AG04449 (cell line): ENCODE data around the gene TRPM8.
"Not testable (repeated sequence)": the region's sequence is repeated elsewhere in the genome, so short reads cannot be mapped to it uniquely, and the experiment has no call there.

Experiments used
- CTCF ChIA-PET: fragments of 350-600 bp; formaldehyde crosslinking; extraction: SDS; loops from one replicate; lab custom pipeline; 2021; ENCODE audit warnings: antibody characterized with exemption; lab: Yijun Ruan, JAX
- POLR2A ChIA-PET: fragments of 400-600, 350-600 bp; formaldehyde crosslinking; extraction: SDS; loops from one replicate; lab custom pipeline; 2020; ENCODE audit warnings: antibody characterized with exemption, inconsistent platforms; lab: Yijun Ruan, JAX
- DNase-seq: peaks from one replicate; pipeline ENCODE4 v3.0.0-alpha.2; 2010; ENCODE audit warnings: low read depth, low spot score
- H3K4me3 ChIP-seq: 2 replicates; pipeline ENCODE4 v1.5.1; 2011; ENCODE audit warnings: low read depth, mild to moderate bottlenecking, control low read depth, low read length
- CTCF ChIP-seq: IDR thresholded peaks from one replicate; pipeline ENCODE4 v1.5.1; 2011; ENCODE audit warnings: mild to moderate bottlenecking, moderate library complexity, low read length, control low read depth, inconsistent platforms; ENCODE audit not compliant: insufficient read depth; ENCODE audit errors: missing control alignments

The TRPM8 gene

GRCh38 chr2:233966388-233966787 lies 49.2 kb downstream of the TRPM8 start:
- no peak for DNase-seq
- no peak overlapping the region for H3K4me3 ChIP-seq
- CTCF ChIA-PET, result interaction anchor here (1.0 to 2.7 kb wide), 2 partner anchors 169 to 579 kb away, joined by 4 to 10 read pairs; no protein-coding TSS in a partner anchor
- TF ChIP-seq CTCF, result no peak
- POLR2A ChIA-PET, result no interaction called here

GRCh38 chr2:233967164-233967563 lies 50.0 kb downstream of the TRPM8 start:
- POLR2A ChIA-PET, result no interaction called here
- H3K4me3 ChIP-seq, result no peak overlapping the region
- CTCF ChIA-PET, result interaction anchor here (1.0 to 2.7 kb wide), 2 partner anchors 168 to 578 kb away, joined by 4 to 10 read pairs; no protein-coding TSS in a partner anchor
- TF ChIP-seq CTCF, result no peak
- no peak for DNase-seq

- CTCF ChIA-PET, result no interaction called here
- POLR2A ChIA-PET, result no interaction called here
- no peak overlapping the region for H3K4me3 ChIP-seq
- no peak for TF ChIP-seq CTCF
- DNase-seq, result no peak
Observed at GRCh38 chr2:233968556-233968955, 51.4 kb downstream of the TRPM8 start.

- H3K4me3 ChIP-seq, DNase-seq, POLR2A ChIA-PET: not testable (repeated sequence)
- CTCF ChIA-PET, result interaction anchor here (0.9 to 7.4 kb wide), 2 partner anchors 572 to 1145 kb away, joined by 3 to 164 read pairs; no protein-coding TSS in a partner anchor
Observed at GRCh38 chr2:233972460-233972859, 55.3 kb downstream of the TRPM8 start.

GRCh38 chr2:233972941-233973575 lies 55.9 kb downstream of the TRPM8 start:
- POLR2A ChIA-PET, result no interaction called here
- TF ChIP-seq CTCF, result no peak
- no peak overlapping the region for H3K4me3 ChIP-seq
- CTCF ChIA-PET, result interaction anchor here (0.9 to 7.4 kb wide), 3 partner anchors 528 to 1144 kb away, joined by 3 to 164 read pairs (median 41); no protein-coding TSS in a partner anchor
- DNase-seq, result no peak

GRCh38 chr2:233973786-233974185 lies 56.6 kb downstream of the TRPM8 start:
- CTCF ChIA-PET, result interaction anchor here (2.7 to 7.4 kb wide), 3 partner anchors 284 to 571 kb away, joined by 8 to 164 read pairs (median 41); no protein-coding TSS in a partner anchor
- POLR2A ChIA-PET, result interaction anchor here (1.4 kb wide), 1 partner anchor 523 kb away, joined by 3 read pairs; the partner anchor contains the start of gene ARL4C
- no peak overlapping the region for H3K4me3 ChIP-seq

More at GRCh38 chr2:233973786-233974185, 56.6 kb downstream of the TRPM8 start:
- DNase-seq, result no peak
- TF ChIP-seq CTCF, result no peak
